ENCODE data around the gene FREM3.
"Not testable (repeated sequence)": the region's sequence is repeated elsewhere in the genome, so short reads cannot be mapped to it uniquely, and the experiment has no call there.

The FREM3 gene

GRCh38 chr4:143564472-143564871, 136.0 kb downstream of the FREM3 start:
- no peak for DNase-seq

- DNase-seq: no peak
Measured at GRCh38 chr4:143559757-143560147, 140.7 kb downstream of the FREM3 start.

- no peak for DNase-seq
Measured at GRCh38 chr4:143558823-143559756, 141.4 kb downstream of the FREM3 start.

- no peak for DNase-seq
Measured at GRCh38 chr4:143558286-143558685, 142.2 kb downstream of the FREM3 start.

GRCh38 chr4:143555676-143556075, 144.8 kb downstream of the FREM3 start:
- DNase-seq: no peak

GRCh38 chr4:143554728-143555597, 145.5 kb downstream of the FREM3 start:
- DNase-seq: no peak

- DNase-seq: no peak
Measured at GRCh38 chr4:143549928-143550327, 150.5 kb downstream of the FREM3 start.

GRCh38 chr4:143539670-143540023, 160.8 kb downstream of the FREM3 start:
- no peak for DNase-seq

GRCh38 chr4:143538979-143539669, 161.4 kb downstream of the FREM3 start:
- DNase-seq: no peak

- no peak for DNase-seq
Measured at GRCh38 chr4:143531788-143532491, 168.5 kb downstream of the FREM3 start.

- DNase-seq: no peak
Measured at GRCh38 chr4:143531380-143531779, 169.1 kb downstream of the FREM3 start.

GRCh38 chr4:143528046-143528445, 172.4 kb downstream of the FREM3 start:
- DNase-seq: not testable (repeated sequence)

All from NCI-H226 (cell line).